HG02884 (cell line): Measurements from ENCODE around the gene RBM38.

ENCODE experiments used
- ATAC-seq: cut with Tn5 transposase; IDR thresholded peaks from one replicate; pipeline ENCODE4 v1.9.1; 2021; ENCODE audit warnings: mild to moderate bottlenecking, moderate library complexity; ENCODE audit not compliant: unreplicated experiment

Gene RBM38

GRCh38 chr20:57402206-57403125, 11.3 kb downstream of the RBM38 start:
- no peak for ATAC-seq

GRCh38 chr20:57403216-57403615, 12.0 kb downstream of the RBM38 start:
- ATAC-seq = no peak

GRCh38 chr20:57404006-57404405, 12.8 kb downstream of the RBM38 start:
- ATAC-seq = no peak

GRCh38 chr20:57404419-57405072, 13.3 kb downstream of the RBM38 start:
- ATAC-seq = no peak

- ATAC-seq = no peak
These were observed 14.2 kb downstream of the RBM38 start for GRCh38 chr20:57405236-57406016.

- ATAC-seq = no peak
These were observed 16.4 kb downstream of the RBM38 start for GRCh38 chr20:57407541-57407956.

GRCh38 chr20:57408131-57408530, 16.9 kb downstream of the RBM38 start:
- ATAC-seq = no peak

GRCh38 chr20:57408536-57409233, 17.5 kb downstream of the RBM38 start:
- no peak for ATAC-seq

GRCh38 chr20:57409316-57409671, 18.1 kb downstream of the RBM38 start:
- no peak for ATAC-seq

- ATAC-seq = no peak
These were observed 18.6 kb downstream of the RBM38 start for GRCh38 chr20:57409672-57410397.

GRCh38 chr20:57410398-57410920, 19.3 kb downstream of the RBM38 start:
- ATAC-seq = no peak

- ATAC-seq = no peak
These were observed 19.7 kb downstream of the RBM38 start for GRCh38 chr20:57410924-57411323.

GRCh38 chr20:57411406-57412283, 20.4 kb downstream of the RBM38 start:
- ATAC-seq = no peak

GRCh38 chr20:57412347-57413029, 21.3 kb downstream of the RBM38 start:
- ATAC-seq = no peak

- no peak for ATAC-seq
These were observed 22.8 kb downstream of the RBM38 start for GRCh38 chr20:57413986-57414385.

GRCh38 chr20:57414867-57415592, 23.8 kb downstream of the RBM38 start:
- ATAC-seq = no peak

- ATAC-seq = no peak
These were observed 24.6 kb downstream of the RBM38 start for GRCh38 chr20:57415771-57416170.
